CD4-positive, alpha-beta T cell treated with Interleukin-12 subunit alpha and Interleukin-12 subunit beta, for 1 hour (primary cell): ENCODE measurements around the gene ANKRD24.
"Not testable (repeated sequence)": the region's sequence is repeated elsewhere in the genome, so short reads cannot be mapped to it uniquely, and the experiment has no call there.

Experiments used
- DNase-seq: peaks from one replicate; pipeline ENCODE4 v3.0.0-alpha.2; 2020

ANKRD24 gene

DNA sequence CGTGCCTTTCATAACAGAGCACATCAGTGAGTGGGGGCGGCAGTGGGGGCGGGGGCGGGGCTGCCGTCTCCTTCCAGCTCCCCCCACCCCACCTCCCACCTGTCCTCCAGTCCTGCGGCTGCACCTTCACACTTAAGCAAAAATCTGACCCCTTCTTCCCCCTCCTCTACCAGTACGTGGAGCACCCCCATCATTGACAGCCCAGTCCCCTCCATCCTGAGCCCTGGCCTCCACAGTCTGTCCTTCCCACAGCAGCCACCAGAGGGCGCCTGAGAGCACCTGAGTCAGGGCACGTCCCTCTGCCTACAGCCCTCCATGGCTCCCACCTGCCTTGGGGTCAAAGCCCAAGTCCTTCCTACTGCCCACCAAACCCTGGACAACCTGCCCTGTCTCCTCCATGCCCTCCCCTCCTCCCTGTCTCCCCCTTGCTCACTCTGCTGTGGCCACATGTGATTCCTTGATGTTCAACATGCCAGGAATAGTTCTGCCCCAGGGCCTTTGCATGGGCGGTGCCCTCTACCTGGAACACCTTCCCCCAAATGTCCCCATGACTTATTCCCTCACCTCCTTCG is 50.9 kb downstream of the ANKRD24 start:
- peak; percentile 56 for DNase-seq

DNA sequence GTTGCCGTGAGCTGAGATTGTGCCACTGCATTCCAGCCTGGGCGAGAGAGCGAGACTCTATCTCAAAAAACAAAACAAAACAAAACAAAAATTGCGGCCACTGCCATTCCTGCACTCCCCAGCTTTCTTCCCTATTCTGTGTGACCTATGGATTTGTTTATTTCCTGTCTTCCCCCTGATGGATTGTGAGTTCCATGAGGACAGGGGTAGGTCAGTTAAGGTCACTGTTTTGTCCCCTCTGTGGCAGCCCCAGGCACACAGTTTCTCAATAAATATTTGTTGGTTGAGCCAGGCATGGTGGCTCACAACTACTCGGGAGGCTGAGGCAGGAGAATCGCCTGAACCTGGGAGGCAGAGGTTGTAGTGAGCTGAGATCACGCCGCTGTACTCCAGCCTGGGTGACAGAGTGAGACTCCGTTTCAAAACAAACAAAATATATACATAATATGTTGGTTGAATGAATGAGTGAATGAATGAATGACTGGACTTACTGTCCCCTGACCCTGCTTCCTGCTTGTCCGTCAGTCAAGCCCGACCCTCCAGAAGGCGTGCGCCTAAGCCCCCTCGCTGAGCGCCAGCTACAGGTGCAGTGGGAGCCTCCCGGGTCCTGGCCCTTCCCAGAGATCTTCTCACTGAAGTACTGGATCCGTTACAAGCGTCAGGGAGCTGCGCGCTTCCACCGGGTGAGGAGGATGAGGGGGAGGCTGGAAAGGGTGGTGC is 51.8 kb downstream of the ANKRD24 start:
- DNase-seq = no peak

DNA sequence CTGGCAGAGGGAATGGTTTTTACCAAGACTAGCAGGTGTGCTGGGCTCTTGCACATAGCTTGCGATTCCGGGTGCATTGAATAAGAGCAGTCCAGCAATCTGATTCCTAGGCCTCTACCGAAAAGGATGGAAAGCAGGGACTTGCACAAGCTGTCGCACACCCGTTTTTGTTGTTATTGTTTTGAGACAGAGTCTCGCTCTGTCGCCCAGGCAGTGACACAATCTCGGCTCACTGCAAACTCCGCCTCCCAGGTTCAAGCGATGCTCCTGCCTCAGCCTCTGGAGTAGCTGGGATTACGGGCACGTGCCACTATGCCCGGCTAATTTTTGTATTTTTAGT is 52.3 kb downstream of the ANKRD24 start:
- no peak for DNase-seq

DNA sequence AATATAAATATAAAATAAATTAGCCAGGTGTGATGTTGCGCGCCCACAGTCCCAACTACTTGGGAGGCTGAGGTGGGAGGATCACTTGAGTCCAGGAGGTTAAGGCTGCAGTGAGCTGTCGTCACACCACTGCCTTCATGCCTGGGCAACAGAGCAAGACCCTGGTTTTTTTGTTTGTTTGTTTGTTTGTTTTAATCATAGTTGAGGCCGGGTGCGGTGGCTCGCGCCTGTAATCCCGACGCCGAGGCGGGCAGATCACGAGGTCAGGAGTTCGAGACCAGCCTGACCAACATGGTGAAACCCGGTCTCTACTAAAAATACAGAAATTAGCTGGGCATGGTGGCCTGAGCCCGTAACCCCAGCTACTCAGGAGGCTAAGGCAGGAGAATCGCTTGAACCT is 55.0 kb downstream of the ANKRD24 start:
- not testable (repeated sequence) for DNase-seq

DNA sequence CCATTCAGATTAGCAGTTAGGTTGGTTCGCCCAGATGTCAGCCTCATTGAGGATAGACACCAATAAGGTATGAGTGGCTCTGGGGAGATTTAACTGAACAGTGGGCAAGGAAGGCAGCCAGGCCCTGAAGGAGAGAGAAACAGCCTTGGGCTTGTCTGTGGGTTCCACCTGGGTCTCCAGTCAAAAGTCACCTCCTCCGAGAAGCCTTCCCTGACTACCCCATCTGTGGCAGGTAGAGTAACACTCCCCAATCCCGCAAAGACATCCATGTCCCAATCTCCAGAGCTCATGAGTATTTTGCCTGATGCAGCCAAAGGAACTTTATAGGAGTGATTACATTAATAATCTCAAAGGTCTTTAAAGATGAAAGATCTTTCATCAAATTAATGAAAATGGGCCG is 56.3 kb downstream of the ANKRD24 start:
- no peak for DNase-seq

DNA sequence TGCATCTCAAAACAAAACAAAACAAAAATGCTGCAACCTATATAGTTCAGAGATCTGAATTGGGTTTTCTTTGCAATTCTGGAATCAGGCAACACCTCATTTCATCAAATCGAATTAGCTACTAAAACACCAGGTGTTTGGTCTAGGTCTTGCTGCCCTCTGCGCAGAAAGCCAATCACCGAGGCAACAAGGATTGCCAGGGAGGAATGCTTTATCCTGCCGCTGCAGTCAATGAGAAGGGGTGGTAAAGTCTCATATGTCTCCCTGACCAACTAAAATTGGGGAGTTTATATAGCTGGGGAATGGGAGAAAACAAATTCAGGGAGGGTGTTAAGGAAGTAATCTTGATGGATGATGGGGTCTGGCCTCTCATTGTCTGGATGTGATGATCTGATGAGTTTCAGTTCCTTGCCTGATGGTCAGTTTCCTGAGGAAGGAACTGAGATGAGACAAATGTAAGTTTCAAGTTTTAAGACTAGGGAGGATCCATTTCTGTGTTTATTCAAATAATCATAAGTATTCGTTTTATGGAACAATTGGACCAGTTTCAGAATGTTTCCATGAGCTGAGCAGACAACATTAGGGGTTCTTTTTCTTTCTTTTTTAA is 59.4 kb downstream of the ANKRD24 start:
- no peak for DNase-seq

DNA sequence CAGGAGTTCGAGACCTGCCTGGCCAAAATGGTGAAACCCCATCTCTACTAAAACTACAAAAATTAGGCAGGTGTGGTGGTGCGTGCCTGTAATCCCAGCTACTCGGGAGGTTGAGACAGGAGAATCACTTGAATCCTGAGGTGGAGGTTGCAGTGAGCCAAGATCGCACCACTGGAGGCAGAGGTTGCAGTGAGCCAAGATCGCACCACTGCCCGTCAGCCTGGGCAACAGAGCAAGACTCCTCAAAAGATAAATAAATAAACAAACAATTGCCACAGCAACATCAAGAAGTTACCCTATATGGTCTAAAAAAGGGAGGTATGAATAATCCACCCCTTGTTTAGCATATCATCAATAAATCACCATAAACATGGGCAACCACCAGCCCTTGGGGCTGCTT is 63.4 kb downstream of the ANKRD24 start:
- DNase-seq = not testable (repeated sequence)

DNA sequence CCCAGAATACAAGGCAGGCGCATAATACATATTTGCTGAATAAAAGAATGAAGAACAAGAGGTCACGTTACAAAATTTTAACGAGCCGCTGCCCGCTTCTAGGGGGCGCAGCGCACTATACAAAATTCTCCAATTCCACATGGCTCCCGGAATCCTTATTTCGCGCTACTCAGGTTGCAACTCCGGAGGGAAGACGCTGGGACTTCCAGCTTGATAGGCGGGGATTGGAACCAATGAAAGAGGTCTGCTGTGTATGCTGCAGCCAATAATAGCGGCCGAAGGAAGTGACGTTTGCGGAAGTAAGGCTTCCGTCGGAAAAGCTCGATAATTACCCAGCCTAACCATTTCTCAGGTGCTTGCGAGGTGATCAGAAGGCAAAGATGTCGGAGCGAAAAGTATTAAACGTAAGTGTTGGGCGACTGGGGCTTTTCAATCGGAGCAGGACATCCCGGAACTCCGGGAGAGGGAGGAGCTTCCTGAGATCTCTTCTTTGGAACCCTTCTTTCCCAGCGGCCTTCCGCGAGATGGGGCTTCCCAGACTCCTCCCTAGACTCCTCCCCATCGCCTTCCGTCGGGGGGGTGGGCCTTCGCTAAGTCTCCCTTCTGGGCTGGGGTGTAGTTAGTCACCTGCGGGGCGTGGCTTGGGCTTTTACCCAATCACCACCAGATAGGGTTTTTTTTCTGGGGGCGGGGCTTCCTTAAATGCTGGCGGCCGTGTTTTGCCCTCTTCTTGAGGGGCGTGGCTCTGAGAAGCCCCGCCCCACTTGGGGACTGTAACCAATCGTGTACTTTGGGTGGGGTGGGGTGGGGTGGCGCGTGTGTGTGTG is 64.5 kb downstream of the ANKRD24 start, which contains the start of gene YJU2:
TSS of gene YJU2 (plus strand) at position 314 of the 827 bp plus-strand sequence. CDS start at position 381, 67 bp downstream.
- peak; percentile 99 for DNase-seq

DNA sequence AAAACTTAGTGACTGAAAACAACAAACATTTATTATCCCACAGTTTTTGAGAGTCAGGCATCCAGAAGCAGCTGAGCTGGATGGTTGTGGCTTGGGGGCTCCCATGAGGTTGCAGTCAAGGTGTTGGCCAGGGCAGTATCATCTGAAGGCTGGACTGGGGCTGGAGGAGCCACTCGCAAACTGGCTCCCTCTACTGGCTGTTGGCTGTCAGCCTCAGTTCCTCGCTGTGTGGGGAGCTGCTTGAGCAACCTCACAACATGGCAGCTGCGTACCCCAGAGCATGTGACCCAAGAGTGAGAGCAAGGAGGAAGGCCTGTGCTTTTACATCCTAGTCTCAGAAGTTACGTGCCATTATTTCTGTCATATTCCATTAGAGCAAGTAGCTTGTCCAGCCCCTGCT is 74.1 kb downstream of the ANKRD24 start:
- DNase-seq = no peak

DNA sequence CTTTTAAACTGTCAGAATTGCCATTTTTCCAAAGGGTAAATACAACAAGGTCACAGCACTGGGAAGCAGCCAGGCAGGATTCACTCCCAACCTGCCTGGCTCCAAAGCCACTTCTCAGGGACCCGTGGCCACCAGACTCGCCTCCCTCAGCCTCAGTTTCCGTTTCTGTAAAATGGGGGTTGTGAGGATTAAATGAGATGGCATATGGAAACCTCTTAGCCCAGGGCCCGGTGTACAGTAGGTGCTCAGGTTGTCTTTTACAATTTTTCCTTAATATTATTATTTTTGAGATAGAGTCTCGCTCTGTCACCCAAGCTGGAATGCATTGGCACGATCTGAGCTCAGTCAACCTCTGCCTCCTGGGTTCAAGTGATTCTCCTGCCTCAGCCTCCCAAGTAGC is 74.5 kb downstream of the ANKRD24 start:
- DNase-seq = no peak

DNA sequence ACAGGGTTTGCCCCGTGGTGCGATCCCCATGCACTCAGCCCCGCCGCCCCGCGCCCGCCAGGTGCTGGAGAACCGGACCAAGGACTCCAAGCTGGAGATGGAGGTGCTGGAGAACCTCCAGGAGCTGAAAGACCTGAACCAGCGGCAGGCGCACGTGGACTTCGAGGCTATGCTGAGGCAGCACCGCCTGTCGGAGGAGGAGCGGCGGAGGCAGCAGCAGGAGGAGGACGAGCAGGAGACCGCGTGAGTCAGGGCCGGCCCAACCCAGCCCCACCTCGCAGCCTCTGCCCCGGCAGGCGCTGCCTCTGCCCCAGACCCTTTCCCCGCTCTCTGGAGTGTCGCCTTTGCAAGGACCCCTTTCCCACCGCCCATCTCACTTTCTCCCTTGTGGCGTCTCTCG is 75.7 kb downstream of the ANKRD24 start:
- no peak for DNase-seq

DNA sequence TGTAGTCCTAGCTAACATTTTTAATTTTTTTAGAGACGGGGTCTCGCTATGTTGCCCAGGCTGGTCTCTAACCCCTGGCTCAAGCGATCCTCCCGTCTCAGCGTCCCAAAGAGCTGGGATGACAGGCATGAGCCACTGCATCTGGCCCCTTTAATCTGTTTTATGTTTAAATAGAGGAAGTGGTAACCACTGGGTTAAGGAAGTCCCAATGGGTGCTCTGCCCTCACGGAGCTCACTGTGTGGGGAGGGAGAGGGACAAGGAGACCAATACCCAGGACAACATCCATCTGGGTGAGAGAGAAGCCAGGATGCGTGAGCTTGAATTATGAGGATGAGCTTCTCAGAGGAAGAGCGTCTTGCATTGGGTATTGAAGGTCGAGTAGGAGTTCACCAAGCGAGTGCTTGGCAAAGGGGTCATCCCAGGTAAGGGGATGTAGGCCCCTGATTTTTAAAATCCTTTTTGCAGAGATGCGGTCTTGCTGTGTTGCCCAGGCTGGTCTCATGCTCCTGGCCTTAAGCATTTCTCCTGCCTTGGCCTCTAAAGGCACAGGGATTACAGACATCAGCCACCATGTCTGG is 78.2 kb downstream of the ANKRD24 start:
- DNase-seq = no peak

DNA sequence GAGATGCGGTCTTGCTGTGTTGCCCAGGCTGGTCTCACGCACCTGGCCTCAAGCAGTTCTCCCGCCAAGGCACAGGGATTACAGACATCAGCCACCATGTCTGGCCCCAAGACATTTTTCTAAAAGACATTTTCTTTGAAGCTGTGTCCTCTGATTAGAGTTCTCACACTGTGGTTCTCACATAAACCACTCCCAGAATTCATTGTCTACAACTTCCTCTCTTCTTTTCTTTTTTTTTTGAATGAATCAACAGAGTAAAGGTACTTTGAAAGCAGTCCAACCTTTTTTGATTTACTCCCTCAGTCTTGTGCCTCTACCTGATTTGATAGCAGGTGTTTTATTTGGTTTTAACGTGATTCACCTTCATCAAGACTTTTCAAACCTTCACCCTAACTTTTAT is 82.3 kb downstream of the ANKRD24 start:
- DNase-seq = peak; percentile 25

DNA sequence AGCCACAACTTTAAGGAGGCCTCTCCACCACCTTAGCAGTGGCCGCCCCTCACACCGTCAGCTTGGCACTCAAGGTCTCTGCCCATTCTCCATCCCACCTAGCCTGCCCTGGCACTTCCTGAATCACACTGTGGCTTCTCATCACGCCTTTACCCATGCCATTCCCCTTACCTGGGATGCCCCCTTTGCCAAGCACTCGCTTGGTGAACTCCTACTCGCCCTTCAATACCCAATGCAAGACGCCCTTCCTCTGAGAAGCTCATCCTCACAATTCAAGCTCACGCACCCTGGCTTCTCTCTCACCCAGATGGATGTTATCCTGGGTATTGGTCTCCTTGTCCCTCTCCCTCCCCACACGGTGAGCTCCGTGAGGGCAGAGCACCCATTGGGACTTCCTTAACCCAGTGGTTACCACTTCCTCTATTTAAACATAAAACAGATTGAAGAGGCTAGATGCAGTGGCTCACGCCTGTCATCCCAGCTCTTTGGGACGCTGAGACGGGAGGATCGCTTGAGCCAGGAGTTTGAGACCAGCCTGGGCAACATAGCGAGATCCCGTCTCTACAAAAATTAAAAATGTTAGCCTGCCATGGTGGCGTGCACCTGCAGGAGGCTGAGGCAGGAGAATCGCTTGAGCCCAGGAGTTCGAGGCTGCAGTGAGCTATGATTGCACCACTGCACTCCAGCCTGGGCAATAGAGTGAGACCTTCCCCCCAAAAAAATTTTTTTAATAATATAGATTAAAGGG is 83.9 kb downstream of the ANKRD24 start:
- DNase-seq = no peak

DNA sequence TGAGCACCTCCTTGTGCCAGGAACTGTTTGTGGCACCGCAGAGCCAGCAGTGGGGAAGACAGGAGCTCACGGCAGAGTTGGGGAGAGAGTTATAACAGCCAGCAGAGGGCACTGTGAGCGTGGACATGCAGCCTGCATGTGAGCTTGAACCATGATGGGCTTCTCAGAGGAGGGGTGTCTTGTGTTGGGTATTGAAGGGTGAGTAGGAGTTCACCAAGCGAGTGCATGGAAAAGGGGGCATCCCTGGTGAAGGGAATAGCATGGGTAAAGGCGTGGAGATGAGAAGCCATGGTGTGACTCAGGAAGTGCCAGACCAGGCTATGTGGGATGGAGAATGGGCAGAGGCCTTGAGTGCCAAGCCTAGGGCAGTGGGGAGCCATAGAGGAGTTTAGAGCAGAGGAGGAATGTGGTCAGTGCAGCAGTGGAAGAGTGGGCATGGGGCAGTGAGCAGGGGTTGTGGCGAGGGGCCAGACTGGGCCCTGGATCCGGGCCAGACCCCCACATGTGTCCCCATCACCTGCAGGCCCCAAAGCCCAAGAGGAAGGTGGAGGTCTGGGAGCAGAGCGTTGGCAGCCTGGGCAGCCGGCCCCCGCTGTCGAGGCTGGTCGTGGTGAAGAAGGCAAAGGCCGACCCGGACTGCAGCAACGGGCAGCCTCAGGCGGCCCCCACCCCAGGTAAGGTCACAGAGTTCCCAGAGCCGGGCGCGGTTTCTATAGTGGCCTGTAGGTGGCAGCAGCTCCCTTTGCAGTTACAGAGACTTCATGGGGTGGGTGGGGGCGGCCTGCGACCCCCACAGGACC is 84.8 kb downstream of the ANKRD24 start:
- peak; percentile 58 for DNase-seq

DNA sequence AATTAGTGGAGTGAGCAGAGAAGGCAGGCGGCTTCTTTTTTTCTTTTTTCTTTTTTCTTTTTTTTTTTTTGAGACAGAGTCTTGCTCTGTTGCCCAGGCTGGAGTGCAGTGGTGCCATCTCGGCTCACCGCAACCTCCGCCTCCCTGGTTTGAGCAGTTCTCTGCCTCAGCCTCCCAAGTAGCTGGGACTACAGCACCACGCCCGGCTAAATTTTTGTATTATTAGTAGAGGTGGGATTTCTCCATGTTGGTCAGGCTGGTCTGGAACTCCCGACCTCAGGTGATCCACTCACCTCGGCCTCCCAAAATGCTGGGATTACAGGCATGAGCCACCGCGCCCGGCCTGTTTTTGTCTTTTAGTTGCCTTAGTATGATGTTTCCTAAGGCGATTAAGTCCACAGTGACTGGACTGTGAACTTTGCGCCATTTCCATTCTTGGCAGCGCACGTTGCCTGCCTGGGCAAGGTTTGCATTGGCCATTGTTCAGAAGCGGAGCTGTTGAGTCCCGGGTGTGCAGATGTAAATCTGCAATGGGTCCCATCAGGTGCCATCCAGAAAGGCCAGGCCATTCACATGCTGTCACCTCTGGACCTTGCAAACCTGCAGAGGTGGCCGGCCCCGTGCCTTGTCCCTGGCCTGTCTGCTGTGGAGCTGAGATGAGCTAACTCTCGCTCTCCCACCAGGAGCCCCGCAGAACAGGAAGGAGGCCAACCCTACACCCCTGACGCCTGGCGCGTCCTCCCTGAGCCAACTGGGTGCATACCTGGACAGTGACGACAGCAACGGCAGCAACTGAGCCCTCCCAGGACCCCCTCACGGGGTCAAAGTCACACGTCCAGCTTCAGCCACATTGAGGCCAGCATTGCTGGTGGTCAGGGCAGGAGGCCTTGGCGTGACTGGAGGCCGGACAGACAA is 85.7 kb downstream of the ANKRD24 start:
- DNase-seq = no peak

DNA sequence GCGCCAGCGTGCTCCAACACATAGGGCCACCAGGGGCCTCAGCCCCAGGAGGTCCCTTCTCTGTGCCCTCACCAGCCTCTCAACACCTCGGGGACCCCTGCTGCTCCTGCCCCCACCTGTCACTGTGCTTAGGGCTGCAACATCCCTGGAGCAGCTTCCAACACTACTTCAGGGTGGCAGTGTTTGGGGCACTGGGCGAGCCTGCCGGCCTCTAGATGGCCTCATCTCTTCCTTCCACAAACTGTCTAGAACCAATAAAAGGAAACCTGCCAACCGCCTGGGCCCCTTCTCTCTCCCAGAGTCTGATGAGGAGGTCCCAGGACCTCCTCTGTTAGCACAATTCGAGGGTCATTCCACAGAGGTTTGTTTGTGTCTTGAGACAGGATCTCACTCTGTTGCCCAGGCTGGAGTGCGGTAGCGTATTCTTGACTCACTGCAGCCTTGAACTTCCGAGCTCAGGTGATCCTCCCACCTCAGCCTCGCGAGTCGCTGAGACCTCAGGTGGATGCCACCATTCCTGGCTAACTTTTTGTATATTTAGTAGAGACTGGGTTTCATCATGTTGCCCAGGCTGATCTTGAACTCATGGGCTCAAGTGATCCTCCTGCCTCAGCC is 86.4 kb downstream of the ANKRD24 start:
- DNase-seq = no peak

DNA sequence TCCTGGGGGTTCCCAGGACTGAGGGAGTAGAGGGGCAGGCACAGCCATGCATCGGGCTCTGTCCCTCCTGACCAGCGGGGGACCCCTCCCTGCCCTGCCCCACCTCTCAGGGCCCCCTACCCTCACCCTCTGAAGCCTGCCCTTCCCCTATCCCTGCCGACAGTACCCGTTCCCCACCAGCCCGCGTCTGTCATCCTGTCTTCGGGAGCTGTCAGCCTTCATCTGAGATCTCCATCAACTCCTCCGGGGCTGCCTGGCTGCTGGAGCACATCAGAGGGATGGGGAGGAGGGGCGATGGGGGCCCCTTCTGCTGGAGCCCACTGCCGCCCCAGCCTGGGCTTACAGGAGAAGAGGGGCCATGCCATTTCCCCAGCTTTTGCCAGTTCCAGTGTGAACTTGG is 90.4 kb downstream of the ANKRD24 start:
- DNase-seq = no peak

DNA sequence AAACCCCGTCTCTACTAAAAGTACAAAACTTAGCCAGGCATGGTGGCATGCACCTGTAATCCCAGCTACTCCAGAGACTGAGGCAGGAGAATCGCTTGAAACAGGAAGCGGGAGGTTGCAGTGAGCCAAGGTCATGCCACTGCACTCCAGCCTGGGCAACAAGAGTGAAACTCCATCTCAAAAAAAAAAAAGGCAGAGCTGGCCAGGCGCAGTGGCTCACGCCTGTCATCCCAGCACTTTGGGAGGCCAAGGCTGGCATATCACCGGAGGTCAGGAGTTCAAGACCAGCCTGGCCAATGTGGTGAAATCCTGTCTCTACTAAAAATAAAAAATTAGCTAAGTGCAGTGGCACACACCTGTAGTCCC is 91.8 kb downstream of the ANKRD24 start:
- not testable (repeated sequence) for DNase-seq
